GM12874 (cell line): ENCODE data around the gene WIZ.

ENCODE experiments used
- TF ChIP-seq, protein P1 (sequence below): IDR thresholded peaks from 2 replicates; pipeline ENCODE4 v1.5.1; 2011; ENCODE audit warnings: low read depth, mild to moderate bottlenecking, control low read depth, low read length, moderate library complexity; ENCODE audit not compliant: insufficient read depth

WIZ gene

DNA sequence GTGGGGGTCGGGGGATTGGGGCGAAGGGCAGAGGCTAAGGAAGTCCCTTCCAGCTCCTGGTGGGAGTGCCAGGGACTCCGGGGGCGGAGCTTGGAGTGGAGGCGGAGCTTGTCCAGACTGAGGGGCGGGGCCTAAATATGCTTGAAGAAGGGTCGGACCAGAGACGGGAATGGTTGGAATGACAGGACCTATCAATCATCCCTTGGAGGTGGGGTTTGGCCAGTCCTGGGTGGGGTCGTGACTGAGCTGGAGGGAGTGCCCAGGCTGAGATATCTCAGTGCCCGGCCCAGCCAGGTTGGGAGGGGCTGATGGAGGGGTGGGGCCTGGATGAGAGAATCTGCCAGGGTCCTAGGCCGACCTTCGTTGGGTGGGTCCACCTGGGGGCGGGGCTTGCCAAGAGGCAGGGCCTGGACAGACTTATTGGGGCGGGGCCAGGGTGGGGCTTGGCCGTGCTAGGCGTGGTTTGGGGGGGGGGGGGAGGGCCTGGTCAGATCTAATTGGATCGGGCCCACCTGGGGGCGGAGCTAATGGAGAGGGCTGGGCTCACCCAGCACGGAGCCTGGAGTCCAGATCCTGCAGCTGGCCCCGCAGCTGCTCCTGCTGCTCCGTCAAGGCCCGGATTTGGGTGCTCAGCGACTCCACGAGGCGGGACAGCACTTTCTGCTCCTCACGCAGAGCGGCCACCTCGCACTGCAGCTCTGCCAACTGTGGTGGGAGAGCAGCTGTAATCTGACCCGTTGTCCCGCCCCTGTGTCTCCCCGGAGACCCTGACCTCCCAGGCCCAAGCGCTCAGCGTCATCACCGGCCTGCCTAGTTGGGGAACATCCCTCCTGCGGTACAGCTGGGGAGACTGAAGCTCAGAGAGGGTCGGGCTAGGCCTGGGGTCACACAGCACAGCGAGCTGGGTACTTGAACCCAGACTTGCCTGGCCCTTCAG lies 2.6 kb upstream of the WIZ start:
- TF ChIP-seq, protein P1, sequence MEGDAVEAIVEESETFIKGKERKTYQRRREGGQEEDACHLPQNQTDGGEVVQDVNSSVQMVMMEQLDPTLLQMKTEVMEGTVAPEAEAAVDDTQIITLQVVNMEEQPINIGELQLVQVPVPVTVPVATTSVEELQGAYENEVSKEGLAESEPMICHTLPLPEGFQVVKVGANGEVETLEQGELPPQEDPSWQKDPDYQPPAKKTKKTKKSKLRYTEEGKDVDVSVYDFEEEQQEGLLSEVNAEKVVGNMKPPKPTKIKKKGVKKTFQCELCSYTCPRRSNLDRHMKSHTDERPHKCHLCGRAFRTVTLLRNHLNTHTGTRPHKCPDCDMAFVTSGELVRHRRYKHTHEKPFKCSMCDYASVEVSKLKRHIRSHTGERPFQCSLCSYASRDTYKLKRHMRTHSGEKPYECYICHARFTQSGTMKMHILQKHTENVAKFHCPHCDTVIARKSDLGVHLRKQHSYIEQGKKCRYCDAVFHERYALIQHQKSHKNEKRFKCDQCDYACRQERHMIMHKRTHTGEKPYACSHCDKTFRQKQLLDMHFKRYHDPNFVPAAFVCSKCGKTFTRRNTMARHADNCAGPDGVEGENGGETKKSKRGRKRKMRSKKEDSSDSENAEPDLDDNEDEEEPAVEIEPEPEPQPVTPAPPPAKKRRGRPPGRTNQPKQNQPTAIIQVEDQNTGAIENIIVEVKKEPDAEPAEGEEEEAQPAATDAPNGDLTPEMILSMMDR, result no peak

DNA sequence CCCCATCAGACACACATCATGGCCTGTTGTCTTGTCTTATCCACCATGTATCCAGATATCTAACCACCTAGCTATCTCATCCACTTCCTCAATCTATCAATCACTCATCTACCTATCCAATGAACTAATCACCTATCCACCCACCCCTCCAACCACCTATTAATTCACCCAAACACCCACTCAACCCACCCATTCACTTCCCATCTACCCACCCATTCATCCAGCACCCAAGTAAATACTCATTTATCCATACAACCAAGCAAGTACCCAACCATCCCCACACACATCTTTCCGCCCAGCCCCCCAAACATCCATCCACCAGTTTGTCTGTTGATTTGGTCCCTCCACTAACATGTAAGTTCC lies 753 bp upstream of the WIZ start:
- TF ChIP-seq, protein P1, result no peak

DNA sequence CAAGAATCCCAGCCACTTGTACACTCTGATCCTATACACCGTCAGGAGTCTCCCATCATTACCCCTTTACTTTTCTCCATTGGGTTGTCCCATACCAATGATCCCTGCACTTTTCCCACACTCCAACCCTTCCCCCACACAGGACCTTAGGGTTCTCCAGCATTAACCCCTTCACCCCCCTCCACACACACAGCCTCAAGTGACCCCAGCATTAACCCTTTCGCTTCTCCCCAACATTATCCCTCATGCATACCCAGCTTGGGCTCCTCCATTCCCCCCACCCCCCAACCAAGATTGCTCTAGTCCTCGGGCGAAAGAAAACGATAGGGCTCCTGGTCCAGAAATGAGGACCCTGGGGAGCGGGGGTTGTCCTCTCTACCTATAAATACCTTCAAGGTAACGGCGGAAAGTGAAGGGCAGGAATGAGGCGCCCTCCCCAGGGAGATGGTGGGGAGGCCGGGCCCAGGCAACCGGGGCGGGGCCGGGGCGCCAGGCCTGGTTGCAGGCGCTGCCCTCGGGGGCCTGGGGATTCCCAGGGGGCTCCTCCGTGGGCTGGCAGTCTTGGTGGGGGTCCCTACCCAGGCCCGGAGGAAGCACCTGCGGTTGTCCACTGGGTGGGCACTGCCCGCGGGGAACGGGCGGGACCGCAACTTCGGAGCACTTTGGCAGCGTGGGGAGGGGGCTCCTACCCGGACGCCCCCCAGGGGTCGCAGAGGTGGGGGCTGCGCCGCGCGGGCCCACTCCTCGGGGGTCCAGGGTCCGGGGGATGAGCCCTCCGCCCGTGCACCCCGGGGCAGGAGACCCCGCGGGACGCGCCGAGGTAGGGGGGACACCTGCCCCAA lies 757 bp downstream of the WIZ start:
- TF ChIP-seq, protein P1, result no peak

DNA sequence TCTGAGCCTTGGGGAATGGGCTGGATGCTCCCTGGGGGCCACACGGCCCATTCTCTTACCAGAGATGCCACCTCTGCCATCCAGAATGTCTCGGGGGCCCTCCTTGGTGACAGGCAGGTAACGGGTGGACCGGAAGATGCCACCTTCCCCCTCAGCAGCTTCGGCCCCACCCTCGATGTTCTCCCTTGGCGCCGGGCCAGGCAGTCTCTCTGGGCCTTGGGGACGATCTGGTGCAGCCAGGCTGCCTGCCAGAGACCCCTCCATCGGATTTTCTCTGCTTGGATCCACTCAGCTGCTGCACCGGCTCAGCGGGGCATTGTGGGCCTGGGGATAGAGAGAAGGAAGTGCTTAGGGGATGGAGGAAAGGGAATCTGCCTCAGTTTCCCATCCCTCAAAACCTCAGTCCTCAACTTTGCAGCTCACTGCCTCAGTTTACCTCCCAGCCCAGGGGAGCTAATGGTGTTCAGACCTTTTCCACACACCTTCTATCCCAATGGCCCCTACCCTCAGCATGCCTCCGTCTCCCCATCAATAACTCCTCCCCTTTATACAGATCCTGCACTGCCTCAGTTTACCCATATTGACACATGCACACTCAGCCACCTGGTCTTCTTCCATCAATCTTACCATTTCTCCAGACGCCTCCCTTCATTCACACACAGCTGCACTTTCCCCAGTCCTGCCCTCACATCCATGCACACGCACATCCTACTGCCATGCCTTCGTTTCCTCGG lies 1.5 kb downstream of the WIZ start:
- TF ChIP-seq, protein P1, result no peak

DNA sequence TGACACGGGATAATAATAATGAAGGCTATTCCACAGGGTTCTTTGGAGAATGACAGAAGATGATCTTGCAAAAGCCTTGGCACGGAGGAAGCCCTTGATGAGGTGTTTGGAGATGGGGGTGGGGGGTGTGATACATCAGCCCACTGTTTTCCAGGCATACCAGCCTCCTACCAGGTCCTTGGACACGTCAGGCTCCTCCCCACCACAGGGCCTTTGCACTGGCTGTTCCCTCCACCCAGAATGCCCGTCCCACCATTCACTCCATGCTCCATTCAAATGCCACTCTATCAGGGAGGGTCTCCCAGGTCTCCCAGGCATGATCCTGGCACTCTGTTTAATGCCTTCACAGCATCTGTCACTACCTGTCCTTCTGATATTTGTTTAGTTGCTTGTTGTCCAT lies 2.7 kb downstream of the WIZ start:
- TF ChIP-seq, protein P1, result no peak

DNA sequence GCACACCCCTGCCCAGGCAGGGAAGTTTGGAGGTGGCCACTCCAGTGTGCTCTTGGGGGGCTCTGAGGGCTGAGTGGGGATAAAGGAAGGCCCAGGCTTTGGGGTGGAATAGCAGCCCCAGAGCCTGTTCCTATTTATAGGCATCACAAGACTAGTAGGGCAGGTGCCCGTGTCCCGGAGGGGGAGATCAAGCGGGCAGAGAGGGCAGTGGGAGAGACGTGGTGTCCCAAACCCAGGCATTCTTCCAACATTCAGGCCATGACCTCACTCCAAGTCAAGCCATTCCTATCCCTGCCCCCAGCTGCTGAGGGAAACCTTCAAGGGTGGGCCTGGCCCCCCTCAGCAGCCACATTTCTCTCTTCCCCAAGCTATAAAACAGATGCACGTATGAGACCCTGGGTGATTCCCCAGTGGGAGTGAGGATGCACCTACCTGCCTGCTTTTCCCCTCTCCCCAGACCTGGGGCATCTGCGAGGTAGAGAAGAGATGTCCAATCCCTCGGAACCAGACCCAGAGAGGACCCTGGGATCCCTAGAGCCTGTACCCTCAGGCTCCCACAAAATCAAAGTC lies 3.9 kb downstream of the WIZ start:
- TF ChIP-seq, protein P1, result no peak
